ENCODE data around the gene SKIC3. TPM values are rescaled to one million over a fixed set of nuclear protein-coding genes. Genes with fewer than 3 reads are reported as not detected.

The SKIC3 gene
- total RNA-seq = 100 to 1,000 TPM in 1 of 4 donors, 10 to 100 TPM in 3; 81.7 to 270 (median 91.8) TPM

DNA sequence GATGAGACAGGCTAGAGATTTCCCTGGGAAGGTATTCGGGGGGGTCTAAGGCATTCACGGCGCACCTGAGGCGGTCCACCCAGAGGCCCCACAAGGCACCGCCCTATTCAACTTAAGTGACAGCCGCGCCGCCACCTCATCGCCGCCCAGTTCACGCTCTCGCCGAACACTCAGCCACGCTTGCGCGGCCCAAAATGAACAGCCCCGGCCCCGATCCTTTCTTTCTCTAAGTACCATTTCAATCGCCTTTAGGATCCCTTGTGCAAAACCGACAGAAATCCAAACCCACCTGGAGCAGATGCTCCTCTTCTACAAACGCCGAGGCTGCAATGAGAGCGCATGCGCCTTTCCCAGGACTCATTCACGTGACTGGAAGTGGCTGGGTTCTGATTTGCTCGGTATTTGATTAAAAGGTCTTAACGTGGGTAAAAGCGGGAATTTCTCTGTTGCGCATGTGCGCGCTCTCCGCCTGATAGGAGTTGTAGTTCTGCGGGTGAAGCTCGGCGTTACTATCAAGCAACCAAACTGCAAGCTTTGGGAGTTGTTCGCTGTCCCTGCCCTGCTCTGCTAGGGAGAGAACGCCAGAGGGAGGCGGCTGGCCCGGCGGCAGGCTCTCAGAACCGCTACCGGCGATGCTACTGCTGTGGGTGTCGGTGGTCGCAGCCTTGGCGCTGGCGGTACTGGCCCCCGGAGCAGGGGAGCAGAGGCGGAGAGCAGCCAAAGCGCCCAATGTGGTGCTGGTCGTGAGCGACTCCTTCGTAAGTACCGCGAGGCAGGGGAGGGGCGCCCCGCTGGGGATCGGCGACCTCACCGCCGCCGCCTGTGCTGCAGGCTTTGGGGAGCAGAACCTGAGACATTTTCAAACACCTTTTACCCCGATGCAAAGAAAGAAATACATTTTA, at the start of gene SKIC3, which contains the start of gene ARSK:
Gene SKIC3 (minus strand): TSS at position 331 of the 902 bp plus-strand sequence. CDS start 7,827 bp downstream, outside the sequence.
Gene ARSK (plus strand): TSS at position 455 of the 902 bp plus-strand sequence. CDS start 178 bp downstream, at position 633.
- Histone ChIP-seq H3K27ac (peak within 1 kb of the TSS; percentile 83), H3K36me3 (no peaks in the 10 kb centered on the region), H3K4me1 (peaks cover 25% of the 10 kb centered on the region), H3K4me3 (peak within 1 kb of the TSS; percentile 67), H3K9me3 (no peaks in the 10 kb centered on the region), H3K27me3 (no peaks in the 10 kb centered on the region)
- TF ChIP-seq POLR2A (IDR thresholded peaks at IDR 0.05) (peak in 1 of 2 donors; percentile 50), EP300 (IDR thresholded peaks at IDR 0.05) (no peak), POLR2AphosphoS5 (IDR thresholded peaks at IDR 0.05) (peak in 2 of 3 donors; percentile 55 to 57), CTCF (IDR thresholded peaks at IDR 0.05) (peak; percentile 19 to 54)
- WGBS = under 1% methylated on average over 59 of the region's 63 CpGs
- DNase-seq (ENCODE audit: low spot score in 2 of 2) = peak; percentile 95 to 97

DNA sequence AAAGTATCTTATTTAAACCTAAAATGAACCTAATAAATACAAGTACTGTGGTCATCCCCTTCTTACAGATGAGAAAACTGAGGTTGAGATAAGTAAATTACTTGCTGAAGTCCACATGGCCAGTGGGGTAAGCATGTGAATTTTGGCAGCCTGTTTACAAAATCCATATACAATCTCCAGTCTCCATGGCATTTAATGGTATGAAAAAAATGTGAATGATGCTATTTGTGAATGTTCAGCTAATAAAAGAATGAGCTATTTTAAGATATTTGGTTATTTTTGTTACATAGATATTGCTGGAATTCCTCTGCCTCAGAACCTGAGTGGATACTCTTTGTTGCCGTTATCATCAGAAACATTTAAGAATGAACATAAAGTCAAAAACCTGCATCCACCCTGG, 45.8 kb upstream of the SKIC3 start:
- Histone ChIP-seq H3K9me3 (no peaks in the 10 kb centered on the region), H3K27me3 (no peaks in the 10 kb centered on the region), H3K4me3 (no peak overlapping the region), H3K36me3 (peaks cover 6% of the 10 kb centered on the region), H3K27ac (no peak overlapping the region), H3K4me1 (no peaks in the 10 kb centered on the region)
- TF ChIP-seq POLR2A (IDR thresholded peaks at IDR 0.05) (no peak), POLR2AphosphoS5 (IDR thresholded peaks at IDR 0.05) (no peak)
- no peak for DNase-seq (ENCODE audit: low spot score in 2 of 2)
- WGBS = 86% methylated on average over 1 of the region's 1 CpG

DNA sequence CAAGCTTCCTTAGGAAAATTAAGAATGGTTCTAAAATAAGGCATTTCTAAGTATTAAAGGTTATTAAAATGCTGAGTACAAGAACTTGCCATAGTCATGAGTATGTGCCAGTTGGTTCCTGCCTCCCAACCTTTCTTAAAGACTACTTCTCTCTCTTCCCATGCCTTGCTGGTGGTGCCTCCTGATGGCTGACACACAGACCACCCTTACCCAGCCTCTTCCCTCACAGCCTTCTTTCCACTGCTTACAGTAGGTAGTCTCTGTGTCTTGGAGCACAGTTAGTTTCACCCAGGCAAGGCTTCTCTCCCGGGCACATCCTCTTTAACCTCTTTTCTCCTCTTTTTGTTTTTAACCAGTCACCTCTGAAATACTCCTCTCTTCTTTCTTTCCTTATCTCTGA, 44.5 kb upstream of the SKIC3 start:
- no peak for TF ChIP-seq EP300 (IDR thresholded peaks at IDR 0.05)
- TF ChIP-seq POLR2AphosphoS5 (IDR thresholded peaks at IDR 0.05) = no peak
- TF ChIP-seq CTCF (IDR thresholded peaks at IDR 0.05) = no peak
- no peak for TF ChIP-seq POLR2A (IDR thresholded peaks at IDR 0.05)
- no peaks in the 10 kb centered on the region for H3K9me3 ChIP-seq
- H3K4me1 ChIP-seq = no peaks in the 10 kb centered on the region
- WGBS = 90% methylated on average over 1 of the region's 1 CpG
- no peak overlapping the region for H3K4me3 ChIP-seq
- H3K36me3 ChIP-seq = peaks cover 6% of the 10 kb centered on the region
- no peak overlapping the region for H3K27ac ChIP-seq
- H3K27me3 ChIP-seq = no peaks in the 10 kb centered on the region
- no peak for DNase-seq (ENCODE audit: low spot score in 2 of 2)

GRCh38 chr5:95595289-95595931, 40.6 kb upstream of the SKIC3 start:
- TF ChIP-seq POLR2A (IDR thresholded peaks at IDR 0.05) = no peak
- Histone ChIP-seq H3K27ac (no peak overlapping the region), H3K4me3 (no peak overlapping the region), H3K27me3 (no peaks in the 10 kb centered on the region), H3K4me1 (no peaks in the 10 kb centered on the region), H3K36me3 (no peaks in the 10 kb centered on the region), H3K9me3 (no peaks in the 10 kb centered on the region)
- DNase-seq (ENCODE audit: low spot score in 2 of 2) = no peak
- 95% methylated on average over 3 of the region's 3 CpGs for WGBS

DNA sequence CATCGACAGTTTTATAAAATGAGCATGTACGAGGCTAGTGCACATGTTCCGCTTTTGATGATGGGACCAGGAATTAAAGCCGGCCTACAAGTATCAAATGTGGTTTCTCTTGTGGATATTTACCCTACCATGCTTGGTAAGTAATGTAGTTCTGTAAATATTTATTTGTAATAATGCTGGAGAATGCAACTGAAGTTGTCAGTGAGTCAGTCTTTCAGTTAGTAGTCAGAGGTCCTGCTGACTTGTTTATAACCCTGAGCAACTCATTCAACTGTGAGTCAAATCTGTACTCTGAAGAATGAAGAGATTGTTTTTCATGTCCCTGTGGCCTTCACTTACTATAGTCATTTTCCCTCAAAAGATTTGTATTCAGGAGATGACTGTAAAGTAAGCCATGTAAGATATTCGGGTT, 36.7 kb upstream of the SKIC3 start:
- Histone ChIP-seq H3K27me3 (no peaks in the 10 kb centered on the region), H3K36me3 (no peaks in the 10 kb centered on the region), H3K4me3 (no peak overlapping the region), H3K27ac (no peak overlapping the region), H3K9me3 (no peaks in the 10 kb centered on the region), H3K4me1 (no peaks in the 10 kb centered on the region)
- 87% methylated on average over 5 of the region's 5 CpGs for WGBS
- DNase-seq (ENCODE audit: low spot score in 2 of 2) = no peak
- TF ChIP-seq EP300 (IDR thresholded peaks at IDR 0.05) = no peak
- no peak for TF ChIP-seq POLR2AphosphoS5 (IDR thresholded peaks at IDR 0.05)
- TF ChIP-seq CTCF (IDR thresholded peaks at IDR 0.05) = no peak
- no peak for TF ChIP-seq POLR2A (IDR thresholded peaks at IDR 0.05)

DNA sequence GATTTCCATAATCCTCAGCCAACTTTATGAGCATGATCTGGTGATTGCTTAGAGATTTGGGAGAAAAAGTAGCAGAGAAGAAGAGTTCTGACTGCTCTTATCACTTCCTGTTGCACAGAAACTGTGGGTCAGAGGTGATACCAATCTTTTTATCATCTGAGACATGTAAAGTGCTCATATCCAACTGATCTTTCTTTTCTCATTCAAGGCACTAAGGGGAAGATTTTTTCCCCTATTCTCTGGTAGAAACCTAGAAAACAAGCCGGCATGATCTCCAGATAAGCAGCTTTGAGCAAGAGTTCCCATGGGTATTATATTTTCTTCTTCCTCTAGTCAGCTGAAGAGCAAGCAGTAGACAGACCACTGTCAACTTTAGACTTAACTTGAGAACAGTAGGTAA, 36.1 kb upstream of the SKIC3 start:
- DNase-seq (ENCODE audit: low spot score in 2 of 2) = no peak
- TF ChIP-seq EP300 (IDR thresholded peaks at IDR 0.05) = no peak
- no peak for TF ChIP-seq POLR2A (IDR thresholded peaks at IDR 0.05)
- no peak for TF ChIP-seq POLR2AphosphoS5 (IDR thresholded peaks at IDR 0.05)
- TF ChIP-seq CTCF (IDR thresholded peaks at IDR 0.05) = no peak
- Histone ChIP-seq H3K4me1 (no peaks in the 10 kb centered on the region), H3K9me3 (no peaks in the 10 kb centered on the region), H3K4me3 (no peak overlapping the region), H3K36me3 (no peaks in the 10 kb centered on the region), H3K27me3 (no peaks in the 10 kb centered on the region), H3K27ac (no peak overlapping the region)
- WGBS = 66% methylated on average over 1 of the region's 1 CpG

All from suprapubic skin (tissue), 4 donors.